Tibial nerve (tissue), 4 donors: Measurements from ENCODE around the gene RNF114. TPM values are rescaled to one million over a fixed set of nuclear protein-coding genes. Genes with fewer than 3 reads are reported as not detected.
A peak's percentile ranks its signal among the peaks of the same experiment; 100 is the strongest.

Source experiments
- DNase-seq, 2 donors: peaks; one replicate each; pipeline ENCODE4 v3.0.0-alpha.2; 2019; ENCODE audit warnings: low spot score in 2 of 2
- H3K27ac ChIP-seq, 4 donors: fragments of 200-600 bp; sonication (generic) in 3 of 4; one replicate each; pipeline ENCODE4 v1.5.1; 2017 to 2019; ENCODE audit warnings: mild to moderate bottlenecking in 1 of 4
- H3K27me3 ChIP-seq, 2 donors: fragments of 200-600 bp; sonication (generic) in 1 of 2; one replicate each; pipeline versions ENCODE4 v1.5.1 to v1.6.0; 2017 to 2019
- H3K36me3 ChIP-seq, 3 donors: fragments of 200-600 bp; sonication (generic); one replicate each; pipeline ENCODE4 v1.5.1; 2018 to 2019
- H3K4me1 ChIP-seq, 4 donors: fragments of 200-600 bp; sonication (generic) in 3 of 4; one replicate each; pipeline ENCODE4 v1.5.1; 2017 to 2019
- H3K4me3 ChIP-seq, 4 donors: fragments of 200-600 bp; sonication (generic) in 3 of 4; one replicate each; pipeline ENCODE4 v1.5.1; 2017 to 2019; ENCODE audit warnings: mild to moderate bottlenecking in 1 of 4, moderate library complexity in 1 of 4
- H3K9me3 ChIP-seq, 4 donors: fragments of 200-600 bp; sonication (generic) in 3 of 4; one replicate each; pipeline ENCODE4 v1.5.1; 2017 to 2019
- EP300 ChIP-seq, 2 donors: sonication (generic); formaldehyde crosslinking; IDR thresholded peaks; one replicate each; pipeline ENCODE4 v1.6.1; 2017; ENCODE audit warnings: antibody characterized with exemption in 2 of 2, mild to moderate bottlenecking in 1 of 2
- POLR2A ChIP-seq, 2 donors: fragments of 450-650 bp; IDR thresholded peaks; one replicate each; pipeline ENCODE4 v1.6.1; 2017; ENCODE audit warnings: antibody characterized with exemption in 2 of 2, mild to moderate bottlenecking in 2 of 2, moderate library complexity in 2 of 2
- WGBS, 2 donors: methylation state at CpG; one replicate each; pipeline ENCODE4 v1.1.5; 2018; 5-methylcytosine and 5-hydroxymethylcytosine counted together
- total RNA-seq, 4 donors: library from RNA; depleted of rRNA; stranded (reverse); fragments of >200 nt; gene quantifications; one replicate each; pipeline ENCODE4 v1.1.0, GENCODE V29; 2016
- TF ChIP-seq, protein P1 (sequence below), 5 experiments: fragments of 200-600 bp in 3 of 5; fragments of 450-650 bp in 2 of 5; sonication (generic) in 3 of 5; IDR thresholded peaks; one replicate each; pipeline ENCODE4 v1.5.1; 2016 to 2019; ENCODE audit warnings: antibody characterized with exemption in 5 of 5, mild to moderate bottlenecking in 3 of 5, moderate library complexity in 2 of 5

Gene RNF114
- total RNA-seq, 4 donors from 2014 or later = 211 to 311 (median 272) TPM

DNA sequence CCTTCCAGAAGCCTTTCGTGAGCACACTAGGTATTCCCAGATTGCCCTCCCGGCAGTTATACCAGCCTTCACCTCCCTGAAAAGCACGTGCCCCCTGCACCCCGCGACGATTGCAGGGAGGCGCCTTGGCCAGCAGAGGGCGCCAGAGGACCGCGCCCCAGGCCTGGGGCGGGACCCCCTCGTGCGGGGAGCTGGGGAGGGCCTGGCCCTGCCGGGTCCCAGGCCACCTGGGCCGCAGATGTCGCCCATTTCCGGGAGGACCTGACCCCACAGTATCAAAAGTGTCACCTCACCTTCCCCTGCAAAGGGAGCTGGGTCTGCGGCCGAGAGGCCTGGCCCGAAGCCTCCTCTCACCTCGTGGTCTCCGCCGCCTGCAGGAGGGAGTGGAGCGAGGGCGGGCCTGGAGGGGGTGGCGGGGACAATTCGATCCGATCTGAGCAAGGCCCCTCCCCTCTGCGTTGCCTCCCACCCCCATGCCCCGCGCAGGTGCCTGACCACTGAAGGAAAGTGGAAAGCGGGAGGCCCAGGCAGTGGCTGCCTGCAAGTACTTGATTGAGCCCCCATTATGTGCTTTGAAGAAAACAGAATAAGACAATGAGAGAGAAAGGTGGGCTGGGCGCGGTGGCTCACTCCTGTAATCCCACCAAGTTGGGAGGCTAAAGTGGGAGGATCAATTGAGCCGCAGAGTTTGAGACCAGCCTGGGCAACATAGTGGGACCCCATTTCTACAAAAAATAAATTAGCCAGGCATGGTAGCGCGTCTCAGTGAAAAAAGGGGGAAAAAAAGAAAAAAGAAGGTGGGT is 43.0 kb downstream of the RNF114 start:
- peak overlapping the region in 3 of 4 donors; percentile 40 to 43 (median 41) for H3K4me3 ChIP-seq
- H3K9me3 ChIP-seq = no peaks in the 10 kb centered on the region
- WGBS, 2 donors = 31% methylated on average over 18 to 21 of the region's 37 CpGs
- peaks cover 0 to 44% (median 11%) of the 10 kb centered on the region in 4 donors for H3K4me1 ChIP-seq
- DNase-seq = no peak
- H3K27me3 ChIP-seq = no peaks in the 10 kb centered on the region
- H3K27ac ChIP-seq = peak overlapping the region in 2 of 4 donors; percentile 32 to 60
- no peaks in the 10 kb centered on the region for H3K36me3 ChIP-seq
- TF ChIP-seq, protein P1, sequence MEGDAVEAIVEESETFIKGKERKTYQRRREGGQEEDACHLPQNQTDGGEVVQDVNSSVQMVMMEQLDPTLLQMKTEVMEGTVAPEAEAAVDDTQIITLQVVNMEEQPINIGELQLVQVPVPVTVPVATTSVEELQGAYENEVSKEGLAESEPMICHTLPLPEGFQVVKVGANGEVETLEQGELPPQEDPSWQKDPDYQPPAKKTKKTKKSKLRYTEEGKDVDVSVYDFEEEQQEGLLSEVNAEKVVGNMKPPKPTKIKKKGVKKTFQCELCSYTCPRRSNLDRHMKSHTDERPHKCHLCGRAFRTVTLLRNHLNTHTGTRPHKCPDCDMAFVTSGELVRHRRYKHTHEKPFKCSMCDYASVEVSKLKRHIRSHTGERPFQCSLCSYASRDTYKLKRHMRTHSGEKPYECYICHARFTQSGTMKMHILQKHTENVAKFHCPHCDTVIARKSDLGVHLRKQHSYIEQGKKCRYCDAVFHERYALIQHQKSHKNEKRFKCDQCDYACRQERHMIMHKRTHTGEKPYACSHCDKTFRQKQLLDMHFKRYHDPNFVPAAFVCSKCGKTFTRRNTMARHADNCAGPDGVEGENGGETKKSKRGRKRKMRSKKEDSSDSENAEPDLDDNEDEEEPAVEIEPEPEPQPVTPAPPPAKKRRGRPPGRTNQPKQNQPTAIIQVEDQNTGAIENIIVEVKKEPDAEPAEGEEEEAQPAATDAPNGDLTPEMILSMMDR (IDR thresholded peaks at IDR 0.05) = peak; percentile 98 to 100 (median 99)
- no peak for TF ChIP-seq POLR2A (IDR thresholded peaks at IDR 0.05)
- TF ChIP-seq EP300 (IDR thresholded peaks at IDR 0.05) = peak in 1 of 2 donors; percentile 26

DNA sequence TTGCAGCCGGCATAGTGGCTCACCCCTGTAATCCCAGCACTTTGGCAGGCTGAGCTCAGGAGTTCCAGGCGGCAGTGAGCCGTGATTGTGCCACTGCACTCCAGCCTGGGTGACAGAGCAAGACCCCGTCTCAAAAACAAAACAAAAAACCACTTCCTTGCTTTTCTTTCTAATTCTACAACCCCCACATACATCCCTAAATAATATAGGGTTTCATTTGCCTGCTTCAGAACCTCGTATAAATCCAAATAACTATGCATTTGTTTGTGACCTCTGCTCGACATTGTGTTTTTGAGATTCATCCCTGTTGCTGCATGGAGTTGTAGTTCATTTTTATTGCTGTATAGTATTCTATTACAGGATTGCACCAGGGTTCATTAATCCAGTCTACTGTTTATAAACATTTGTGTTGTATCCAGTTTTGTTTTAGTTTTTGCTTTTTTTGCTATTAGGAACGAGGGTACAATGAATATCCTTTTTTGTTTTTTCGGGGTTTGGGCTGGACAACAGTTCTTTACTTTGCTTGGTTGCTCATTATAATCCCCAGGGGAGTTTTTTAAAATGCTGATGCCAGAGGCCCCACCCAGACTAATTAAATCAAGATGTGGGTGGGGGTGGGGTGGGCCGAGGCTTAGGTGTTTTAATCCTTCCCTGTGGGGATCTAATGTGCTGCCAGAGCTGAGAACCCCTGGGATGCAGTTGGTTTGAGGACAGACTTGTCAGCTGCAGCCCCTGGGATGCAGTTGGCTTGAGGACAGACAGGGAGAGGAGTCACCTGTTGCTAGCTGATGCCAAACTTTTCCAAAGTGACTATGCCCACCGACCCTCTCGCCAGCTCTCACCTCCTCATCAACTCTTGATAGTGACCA is 44.2 kb downstream of the RNF114 start:
- H3K27ac ChIP-seq = peak overlapping the region in 1 of 4 donors; percentile 41
- H3K4me3 ChIP-seq = no peak overlapping the region
- WGBS, 2 donors = 75 to 78% methylated on average over 11 of the region's 11 CpGs
- no peaks in the 10 kb centered on the region for H3K27me3 ChIP-seq
- H3K36me3 ChIP-seq = no peaks in the 10 kb centered on the region
- no peak for DNase-seq
- TF ChIP-seq EP300 (IDR thresholded peaks at IDR 0.05) = no peak
- no peak for TF ChIP-seq POLR2A (IDR thresholded peaks at IDR 0.05)
- TF ChIP-seq, protein P1 (IDR thresholded peaks at IDR 0.05) = no peak
- H3K4me1 ChIP-seq = peaks cover 0 to 56% (median 15%) of the 10 kb centered on the region in 4 donors
- no peaks in the 10 kb centered on the region for H3K9me3 ChIP-seq

DNA sequence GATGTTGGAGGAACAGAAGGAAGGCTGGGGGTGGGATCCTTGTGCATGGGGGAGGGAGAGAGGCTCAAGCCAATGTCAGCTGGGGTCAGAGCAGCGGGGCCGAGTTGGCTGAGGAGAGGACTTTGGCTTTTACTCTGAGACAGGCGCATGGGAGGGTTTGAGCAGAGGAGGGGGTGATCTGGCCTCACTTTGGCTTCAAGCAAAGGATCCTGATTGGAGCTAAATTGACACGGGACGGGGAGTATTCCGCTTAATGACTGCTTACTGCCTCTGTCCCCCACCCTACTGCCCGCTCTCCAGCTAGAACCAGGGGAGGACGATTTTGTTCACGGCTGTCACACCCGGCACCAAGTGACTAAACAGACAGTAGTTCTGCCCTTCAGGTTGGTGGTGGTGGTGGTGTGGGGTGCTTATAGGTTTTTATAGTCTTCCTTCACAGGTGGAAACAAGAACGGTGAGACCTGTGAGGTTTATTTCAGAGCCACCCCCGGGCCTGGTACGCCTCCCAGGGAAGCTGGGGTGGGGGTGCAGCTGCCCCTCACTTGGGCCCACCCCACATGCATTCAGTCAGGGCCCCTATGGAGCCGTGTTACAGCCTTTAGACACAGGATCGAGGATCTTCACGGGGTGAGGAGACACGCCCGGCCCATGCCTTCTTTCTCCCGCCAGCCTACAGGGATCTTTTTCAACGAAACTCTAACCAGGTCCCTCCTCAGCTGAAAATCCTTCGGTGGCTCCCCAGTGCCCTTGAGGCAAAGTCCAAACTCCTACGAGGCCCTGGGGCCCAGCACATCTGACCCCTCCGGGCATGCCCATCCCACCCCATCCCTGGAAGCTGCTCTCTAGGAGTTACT is 45.2 kb downstream of the RNF114 start:
- peak overlapping the region in 2 of 4 donors; percentile 40 to 80 for H3K27ac ChIP-seq
- WGBS, 2 donors = 77 to 80% methylated on average over 23 of the region's 23 CpGs
- peaks cover 0 to 66% (median 22%) of the 10 kb centered on the region in 4 donors for H3K4me1 ChIP-seq

DNA sequence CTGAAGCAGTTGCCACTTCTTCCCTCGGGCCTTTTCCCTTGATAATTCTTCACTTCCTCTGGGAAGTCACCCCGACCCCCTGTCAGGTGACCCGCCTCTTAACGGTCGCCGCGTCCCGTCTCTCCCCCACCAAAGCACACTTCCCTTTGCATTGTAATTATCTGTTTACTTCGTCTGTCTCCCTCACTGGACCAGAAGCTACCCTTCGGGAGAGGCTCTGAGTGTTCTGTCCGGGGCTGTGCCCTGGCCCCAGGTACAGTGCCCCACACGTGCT is 45.8 kb downstream of the RNF114 start:
- Histone ChIP-seq H3K36me3 (peaks cover 0 to 5% (median 0%) of the 10 kb centered on the region in 3 donors), H3K4me1 (peaks cover 0 to 72% (median 27%) of the 10 kb centered on the region in 4 donors), H3K4me3 (peak overlapping the region in 2 of 4 donors; percentile 55 to 57), H3K27me3 (no peaks in the 10 kb centered on the region), H3K27ac (peak overlapping the region in 3 of 4 donors; percentile 30 to 80 (median 74)), H3K9me3 (no peaks in the 10 kb centered on the region)
- TF ChIP-seq EP300 (IDR thresholded peaks at IDR 0.05) = no peak
- 59 to 61% methylated on average over 12 of the region's 12 CpGs for WGBS, 2 donors
- DNase-seq = no peak

More for the DNA sequence above, 45.2 kb downstream of the RNF114 start:
- Histone ChIP-seq H3K36me3 (peaks cover 0 to 5% (median 0%) of the 10 kb centered on the region in 3 donors), H3K27me3 (no peaks in the 10 kb centered on the region), H3K4me3 (no peak overlapping the region), H3K9me3 (no peaks in the 10 kb centered on the region)
- no peak for DNase-seq
- no peak for TF ChIP-seq POLR2A (IDR thresholded peaks at IDR 0.05)
- TF ChIP-seq, protein P1 (IDR thresholded peaks at IDR 0.05) = no peak
- no peak for TF ChIP-seq EP300 (IDR thresholded peaks at IDR 0.05)
